Esophagus muscularis mucosa (tissue), 4 donors: Measurements from ENCODE around the gene FOSL2.

Source experiments
- EP300 ChIP-seq: sonication (generic); formaldehyde crosslinking; IDR thresholded peaks from one replicate; pipeline ENCODE4 v1.6.1; 2017; ENCODE audit warnings: antibody characterized with exemption
- POLR2A ChIP-seq: fragments of 450-650 bp; IDR thresholded peaks from one replicate; pipeline ENCODE4 v1.6.1; 2017; ENCODE audit warnings: antibody characterized with exemption, moderate library complexity, mild to moderate bottlenecking, low read depth
- TF ChIP-seq, protein P1 (sequence below), 3 experiments: fragments of 200-600 bp in 2 of 3; fragments of 450-650 bp in 1 of 3; sonication (generic) in 2 of 3; IDR thresholded peaks; one replicate each; pipeline ENCODE4 v1.5.1; 2017 to 2019; ENCODE audit warnings: antibody characterized with exemption in 3 of 3, mild to moderate bottlenecking in 2 of 3, moderate library complexity in 1 of 3

GRCh38 chr2:28433935-28434599 lies 41.4 kb downstream of the FOSL2 start:
- TF ChIP-seq, protein P1, sequence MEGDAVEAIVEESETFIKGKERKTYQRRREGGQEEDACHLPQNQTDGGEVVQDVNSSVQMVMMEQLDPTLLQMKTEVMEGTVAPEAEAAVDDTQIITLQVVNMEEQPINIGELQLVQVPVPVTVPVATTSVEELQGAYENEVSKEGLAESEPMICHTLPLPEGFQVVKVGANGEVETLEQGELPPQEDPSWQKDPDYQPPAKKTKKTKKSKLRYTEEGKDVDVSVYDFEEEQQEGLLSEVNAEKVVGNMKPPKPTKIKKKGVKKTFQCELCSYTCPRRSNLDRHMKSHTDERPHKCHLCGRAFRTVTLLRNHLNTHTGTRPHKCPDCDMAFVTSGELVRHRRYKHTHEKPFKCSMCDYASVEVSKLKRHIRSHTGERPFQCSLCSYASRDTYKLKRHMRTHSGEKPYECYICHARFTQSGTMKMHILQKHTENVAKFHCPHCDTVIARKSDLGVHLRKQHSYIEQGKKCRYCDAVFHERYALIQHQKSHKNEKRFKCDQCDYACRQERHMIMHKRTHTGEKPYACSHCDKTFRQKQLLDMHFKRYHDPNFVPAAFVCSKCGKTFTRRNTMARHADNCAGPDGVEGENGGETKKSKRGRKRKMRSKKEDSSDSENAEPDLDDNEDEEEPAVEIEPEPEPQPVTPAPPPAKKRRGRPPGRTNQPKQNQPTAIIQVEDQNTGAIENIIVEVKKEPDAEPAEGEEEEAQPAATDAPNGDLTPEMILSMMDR (IDR thresholded peaks at IDR 0.05): no peak
- no peak for TF ChIP-seq EP300
- TF ChIP-seq POLR2A: no peak
